T47D (cell line): Measurements from ENCODE around the gene DYNC1LI1.

ENCODE experiments used
- DNase-seq, 2 experiments: peaks; one replicate each; pipeline versions ENCODE4 v3.0.0 to v3.0.0-alpha.2; 2011 to 2012; ENCODE audit warnings: low read depth in 1 of 2, low spot score in 1 of 2
- JUND ChIP-seq: IDR thresholded peaks from 2 replicates; pipeline ENCODE4 v1.6.1; 2012; ENCODE audit warnings: low read depth
- in situ Hi-C: cut with HindIII; loops from 2 replicates; pipeline ENCODE4 v1.10.0; 2016; ENCODE audit warnings: low sequenced_read_pairs, low pct_unique_long_range_greater_than_20kb

DYNC1LI1 gene

GRCh38 chr3:32570421-32571191, at the start of gene DYNC1LI1:
DYNC1LI1 (minus strand) TSS chr3:32570858; CDS start chr3:32570770, 88 bp downstream.
- in situ Hi-C loops: no loop called here

GRCh38 chr3:32619395-32619794, 48.7 kb upstream of the DYNC1LI1 start:
- TF ChIP-seq JUND: no peak
- DNase-seq: no peak
- in situ Hi-C loops: no loop called here

More at GRCh38 chr3:32570421-32571191, at the start of gene DYNC1LI1:
- no peak for TF ChIP-seq JUND
- DNase-seq: peak; percentile 74 to 94

- in situ Hi-C loops: no loop called here
- peak in 1 of 2 experiments; percentile 16 for DNase-seq
- TF ChIP-seq JUND: no peak
Observed at GRCh38 chr3:32616267-32616962, 45.8 kb upstream of the DYNC1LI1 start.

GRCh38 chr3:32614956-32615355, 44.3 kb upstream of the DYNC1LI1 start:
- DNase-seq: peak in 1 of 2 experiments; percentile 31

GRCh38 chr3:32613183-32613582, 42.5 kb upstream of the DYNC1LI1 start:
- DNase-seq: no peak
- in situ Hi-C loops: no loop called here
- no peak for TF ChIP-seq JUND

More at GRCh38 chr3:32614956-32615355, 44.3 kb upstream of the DYNC1LI1 start:
- TF ChIP-seq JUND: no peak
- in situ Hi-C loops: no loop called here

GRCh38 chr3:32612547-32612946, 41.9 kb upstream of the DYNC1LI1 start:
- no peak for TF ChIP-seq JUND
- no peak for DNase-seq
- in situ Hi-C loops: no loop called here

- no peak for TF ChIP-seq JUND
- in situ Hi-C loops: no loop called here
- DNase-seq: no peak
Observed at GRCh38 chr3:32607522-32607921, 36.9 kb upstream of the DYNC1LI1 start.

- no peak for TF ChIP-seq JUND
- in situ Hi-C loops: no loop called here
- no peak for DNase-seq
Observed at GRCh38 chr3:32606960-32607359, 36.3 kb upstream of the DYNC1LI1 start.

- in situ Hi-C loops: no loop called here
- no peak for DNase-seq
- TF ChIP-seq JUND: no peak
Observed at GRCh38 chr3:32606277-32606676, 35.6 kb upstream of the DYNC1LI1 start.

GRCh38 chr3:32603064-32603463, 32.4 kb upstream of the DYNC1LI1 start:
- no peak for DNase-seq
- no peak for TF ChIP-seq JUND

GRCh38 chr3:32602206-32602605, 31.5 kb upstream of the DYNC1LI1 start:
- no peak for TF ChIP-seq JUND
- in situ Hi-C loops: no loop called here
- DNase-seq: no peak

More at GRCh38 chr3:32603064-32603463, 32.4 kb upstream of the DYNC1LI1 start:
- in situ Hi-C loops: no loop called here

GRCh38 chr3:32601722-32602121, 31.1 kb upstream of the DYNC1LI1 start:
- in situ Hi-C loops: no loop called here
- TF ChIP-seq JUND: no peak
- DNase-seq: no peak

- in situ Hi-C loops: no loop called here
- DNase-seq: no peak
- TF ChIP-seq JUND: no peak
Observed at GRCh38 chr3:32597656-32598055, 27.0 kb upstream of the DYNC1LI1 start.

GRCh38 chr3:32596909-32597369, 26.3 kb upstream of the DYNC1LI1 start:
- no peak for TF ChIP-seq JUND
- DNase-seq: no peak
- in situ Hi-C loops: no loop called here
